A673 (cell line): ENCODE results near the gene FUT9. TPM values are rescaled to one million over a fixed set of nuclear protein-coding genes. Genes with fewer than 3 reads are reported as not detected.

ENCODE experiments used
- BruUV-seq: library from RNA; stranded (reverse); fragments of 400-500 nt; replicated peaks from 2 replicates; lab custom pipeline; 2021; lab: Mats Ljungman, UMichigan
- CTCF ChIA-PET: fragments of 300-600 bp; sonication (Branson Sonifier 250); formaldehyde crosslinking; loops from one replicate; lab custom pipeline; 2022; ENCODE audit warnings: antibody characterized with exemption; lab: Charles Lee
- POLR2A ChIA-PET: fragments of 300-600 bp; sonication (Branson Sonifier 250); formaldehyde crosslinking; loops from one replicate; lab custom pipeline; 2022; ENCODE audit warnings: antibody characterized with exemption; ENCODE audit not compliant: low non-redundant PET; lab: Charles Lee
- DNase-seq: peaks from one replicate; pipeline ENCODE4 v3.0.0-alpha.2; 2015; ENCODE audit warnings: low spot score
- H3K27ac ChIP-seq: fragments of 200-600 bp; sonication (generic); 2 replicates; pipeline ENCODE4 v1.5.1; 2016; ENCODE audit warnings: mixed run types, low read depth, mild to moderate bottlenecking, mixed read lengths, antibody characterized with exemption, low read length; ENCODE audit not compliant: poor library complexity, severe bottlenecking
- H3K27me3 ChIP-seq: fragments of 200-600 bp; sonication (generic); replicated peaks from 2 replicates; pipeline ENCODE4 v1.6.1; 2017; ENCODE audit warnings: mixed run types, low read depth, mild to moderate bottlenecking, mixed read lengths, antibody characterized with exemption, low read length; ENCODE audit not compliant: insufficient read depth, poor library complexity
- H3K36me3 ChIP-seq: fragments of 200-600 bp; sonication (generic); 2 replicates; pipeline ENCODE4 v1.6.1; 2016; ENCODE audit warnings: mixed run types, mild to moderate bottlenecking, mixed read lengths, antibody characterized with exemption, low read length; ENCODE audit not compliant: insufficient read depth, poor library complexity, severe bottlenecking
- H3K4me1 ChIP-seq: fragments of 200-600 bp; sonication (generic); 2 replicates; pipeline ENCODE4 v1.6.1; 2017; ENCODE audit warnings: mixed run types, mild to moderate bottlenecking, mixed read lengths, antibody characterized with exemption, low read length; ENCODE audit not compliant: insufficient read depth, poor library complexity, severe bottlenecking
- H3K4me3 ChIP-seq: fragments of 200-600 bp; sonication (generic); 2 replicates; pipeline ENCODE4 v1.5.1; 2016; ENCODE audit warnings: low read depth, mixed run types, mild to moderate bottlenecking, mixed read lengths, low read length; ENCODE audit not compliant: poor library complexity, severe bottlenecking
- H3K9me3 ChIP-seq: fragments of 200-600 bp; sonication (generic); 2 replicates; pipeline ENCODE4 v1.6.1; 2016; ENCODE audit warnings: mixed run types, low read depth, mild to moderate bottlenecking, mixed read lengths, antibody characterized with exemption, low read length; ENCODE audit not compliant: poor library complexity, severe bottlenecking
- CTCF ChIP-seq: fragments of 300-800, 200-600 bp; sonication (generic); conservative IDR thresholded peaks from 2 replicates; pipeline ENCODE4 v1.5.1; 2017; ENCODE audit warnings: low read depth, mild to moderate bottlenecking, antibody characterized with exemption, low read length, moderate library complexity, mixed read lengths
- EZH2 ChIP-seq: fragments of 200-600 bp; sonication (generic); IDR thresholded peaks from 2 replicates; pipeline ENCODE4 v1.6.1; 2017; ENCODE audit warnings: borderline replicate concordance, low read depth, mild to moderate bottlenecking, mixed read lengths, antibody characterized with exemption, low read length; ENCODE audit not compliant: poor library complexity, severe bottlenecking
- intact Hi-C: fragments of 100-400 bp; cut with micrococcal nuclease; formaldehyde crosslinking; loops from one replicate; pipeline ENCODE4 v1.10.0; 2022; ENCODE audit not compliant: unreplicated experiment
- total RNA-seq: library from RNA; stranded (reverse); gene quantifications from 2 replicates; pipeline ENCODE4 v1.2.3, GENCODE V29; 2021

Gene FUT9
- total RNA-seq, 1 experiment from 2014 or later, result 4.3 TPM

GRCh38 chr6:96197241-96197640 is 181.5 kb downstream of the FUT9 start:
- intact Hi-C loops, result no loop called here
- Histone ChIP-seq H3K27me3 (no peaks in the 10 kb centered on the region), H3K4me1 (no peaks in the 10 kb centered on the region), H3K27ac (no peak overlapping the region), H3K4me3 (no peak overlapping the region), H3K9me3 (no peaks in the 10 kb centered on the region), H3K36me3 (no peaks in the 10 kb centered on the region)
- no TSS peak for BruUV-seq
- POLR2A ChIA-PET, result no interaction called here
- TF ChIP-seq EZH2 (no peak), CTCF (no peak)
- CTCF ChIA-PET, result no interaction called here
- DNase-seq, result no peak

GRCh38 chr6:96202571-96202970 is 186.8 kb downstream of the FUT9 start:
- no peak for TF ChIP-seq CTCF
- TF ChIP-seq EZH2, result no peak
- BruUV-seq, result no TSS peak
- no peaks in the 10 kb centered on the region for H3K4me1 ChIP-seq
- intact Hi-C loops, result no loop called here
- POLR2A ChIA-PET, result no interaction called here
- no peak overlapping the region for H3K4me3 ChIP-seq
- H3K27ac ChIP-seq, result no peak overlapping the region
- H3K27me3 ChIP-seq, result no peaks in the 10 kb centered on the region
- CTCF ChIA-PET, result no interaction called here
- H3K9me3 ChIP-seq, result no peaks in the 10 kb centered on the region
- DNase-seq, result no peak
- no peaks in the 10 kb centered on the region for H3K36me3 ChIP-seq

- Histone ChIP-seq H3K27ac (no peak overlapping the region), H3K9me3 (no peaks in the 10 kb centered on the region), H3K36me3 (no peaks in the 10 kb centered on the region), H3K4me1 (no peaks in the 10 kb centered on the region), H3K4me3 (no peak overlapping the region), H3K27me3 (no peaks in the 10 kb centered on the region)
- intact Hi-C loops, result no loop called here
- CTCF ChIA-PET, result no interaction called here
- no TSS peak for BruUV-seq
- no peak for DNase-seq
- TF ChIP-seq CTCF (no peak), EZH2 (no peak)
- POLR2A ChIA-PET, result no interaction called here
Measured at GRCh38 chr6:96211341-96211740, 195.6 kb downstream of the FUT9 start.
